A549 (cell line): ENCODE results near the gene PRKCD. TPM values are rescaled to one million over a fixed set of nuclear protein-coding genes. Genes with fewer than 3 reads are reported as not detected.

Source experiments
- ATAC-seq, 2 experiments: fragments of 200-7000 bp in 1 of 2; fragments of >200 bp in 1 of 2; cut with Nextera tagmentation in 1 of 2; cut with Tn5 transposase in 1 of 2; 3 replicates each; pipeline versions ENCODE4 v1.8.0 to v1.9.1; 2018 to 2020; ENCODE audit warnings: mild to moderate bottlenecking in 1 of 2, moderate library complexity in 1 of 2
- CTCF ChIA-PET: fragments of 300-600 bp; sonication (Branson Sonifier 250); formaldehyde crosslinking; extraction: SDS; loops from one replicate; lab custom pipeline; 2021; ENCODE audit warnings: antibody characterized with exemption, inconsistent platforms; lab: Yijun Ruan, JAX
- POLR2A ChIA-PET: fragments of 350-600 bp; formaldehyde crosslinking; extraction: SDS; loops from one replicate; lab custom pipeline; 2021; ENCODE audit warnings: antibody characterized with exemption, inconsistent platforms; lab: Yijun Ruan, JAX
- DNase-seq, 2 experiments: peaks; one replicate each; pipeline versions ENCODE4 v3.0.0 to v3.0.0-alpha.2; 2011 to 2016; ENCODE audit warnings: low read depth in 1 of 2, low spot score in 1 of 2
- FAIRE-seq: peaks from 2 replicates; lab custom pipeline; 2011; peaks lifted over from hg19 to GRCh38; lab: Jason Lieb, UNC
- H3K27ac ChIP-seq, 2 experiments: fragments of >200 bp; sonication (Bioruptor Twin); formaldehyde crosslinking; 3 replicates each; pipeline ENCODE4 v1.5.1; 2016 to 2017
- H3K4me1 ChIP-seq: fragments of >200 bp; sonication (Bioruptor Twin); formaldehyde crosslinking; 3 replicates; pipeline ENCODE4 v1.6.1; 2016
- H3K4me2 ChIP-seq: fragments of >200 bp; sonication (Bioruptor Twin); formaldehyde crosslinking; 3 replicates; pipeline ENCODE4 v1.6.1; 2016
- H3K4me3 ChIP-seq: fragments of >200 bp; sonication (Bioruptor Twin); formaldehyde crosslinking; 3 replicates; pipeline ENCODE4 v1.5.1; 2016
- H3K9me3 ChIP-seq: fragments of >200 bp; sonication (Bioruptor Twin); formaldehyde crosslinking; 3 replicates; pipeline ENCODE4 v1.6.1; 2016
- CBX8 ChIP-seq: fragments of 200-600 bp; sonication (generic); IDR thresholded peaks from 2 replicates; pipeline ENCODE4 v1.6.1; 2016
- EHMT2 ChIP-seq: fragments of 200-600 bp; sonication (generic); IDR thresholded peaks from 2 replicates; pipeline ENCODE4 v1.6.1; 2016; ENCODE audit warnings: antibody characterized with exemption, low read depth, mild to moderate bottlenecking, moderate library complexity
- EP300 ChIP-seq, 2 experiments: fragments of >200 bp; sonication (Bioruptor Twin); formaldehyde crosslinking; IDR thresholded peaks; 2 replicates in 1 of 2; 3 replicates in 1 of 2; pipeline ENCODE4 v1.6.1; 2016 to 2017
- FOSB ChIP-seq: fragments of 250-450 bp; sonication (Bioruptor Pico); IDR thresholded peaks from 2 replicates; pipeline ENCODE4 v1.5.0; 2020; ENCODE audit warnings: mild to moderate bottlenecking, moderate library complexity
- HDAC2 ChIP-seq: fragments of 200-600 bp; sonication (generic); IDR thresholded peaks from 2 replicates; pipeline ENCODE4 v1.6.1; 2016
- HEYL ChIP-seq: fragments of 250-450 bp; sonication (Bioruptor Pico); IDR thresholded peaks from 2 replicates; pipeline ENCODE4 v1.8.0; 2021; ENCODE audit warnings: mild to moderate bottlenecking, moderate library complexity
- HMGXB4 ChIP-seq: fragments of 250-450 bp; sonication (Bioruptor Pico); IDR thresholded peaks from 2 replicates; pipeline ENCODE4 v1.5.0; 2021; ENCODE audit warnings: mild to moderate bottlenecking, moderate library complexity, borderline replicate concordance
- HOXA7 ChIP-seq: fragments of 250-450 bp; sonication (Bioruptor Pico); IDR thresholded peaks from 2 replicates; pipeline ENCODE4 v1.5.0; 2020; ENCODE audit warnings: mild to moderate bottlenecking, moderate library complexity
- HOXB5 ChIP-seq: fragments of 250-450 bp; sonication (Bioruptor Pico); IDR thresholded peaks from 2 replicates; pipeline ENCODE4 v1.5.0; 2020; ENCODE audit warnings: mild to moderate bottlenecking, moderate library complexity
- JUNB ChIP-seq: fragments of >200 bp; sonication (Bioruptor Twin); formaldehyde crosslinking; IDR thresholded peaks from 2 replicates; pipeline ENCODE4 v1.6.1; 2016
- KDM5A ChIP-seq: fragments of 200-600 bp; sonication (generic); IDR thresholded peaks from 2 replicates; pipeline ENCODE4 v1.6.1; 2016; ENCODE audit warnings: antibody characterized with exemption, mild to moderate bottlenecking
- NPAS2 ChIP-seq: fragments of 250-450 bp; sonication (Bioruptor Pico); IDR thresholded peaks from 2 replicates; pipeline ENCODE4 v1.8.0; 2022; ENCODE audit warnings: mild to moderate bottlenecking, moderate library complexity, borderline replicate concordance
- NR3C1 ChIP-seq: fragments of >200 bp; sonication (Bioruptor Twin); formaldehyde crosslinking; IDR thresholded peaks from 3 replicates; pipeline ENCODE4 v1.6.1; 2017
- RAD21 ChIP-seq, 2 experiments: fragments of >200 bp in 1 of 2; sonication (Bioruptor Twin) in 1 of 2; formaldehyde crosslinking in 1 of 2; IDR thresholded peaks in 1 of 2; conservative IDR thresholded peaks in 1 of 2; 2 replicates in 1 of 2; 3 replicates in 1 of 2; pipeline ENCODE4 v1.6.1; 2012 to 2018; ENCODE audit warnings: inconsistent platforms in 1 of 2
- RFX5 ChIP-seq: fragments of 450-650 bp; IDR thresholded peaks from 2 replicates; pipeline ENCODE4 v1.7.1; 2014; ENCODE audit warnings: antibody characterized with exemption, mild to moderate bottlenecking, moderate library complexity
- SMC3 ChIP-seq: fragments of >200 bp; sonication (Bioruptor Twin); formaldehyde crosslinking; IDR thresholded peaks from 3 replicates; pipeline ENCODE4 v1.6.1; 2018; ENCODE audit warnings: inconsistent platforms
- TFCP2L1 ChIP-seq: fragments of 250-450 bp; sonication (Bioruptor Pico); IDR thresholded peaks from 2 replicates; pipeline ENCODE4 v1.5.0; 2021; ENCODE audit warnings: mild to moderate bottlenecking
- TP53 ChIP-seq: fragments of 250-450 bp; sonication (Bioruptor Pico); IDR thresholded peaks from 2 replicates; pipeline ENCODE4 v1.5.0; 2021; ENCODE audit warnings: mild to moderate bottlenecking, moderate library complexity
- ZFP36 ChIP-seq: fragments of 450-650 bp; IDR thresholded peaks from 2 replicates; pipeline ENCODE4 v1.6.1; 2014; ENCODE audit warnings: borderline replicate concordance; ENCODE audit not compliant: partially characterized antibody
- ZSCAN20 ChIP-seq: fragments of 250-450 bp; sonication (Bioruptor Pico); IDR thresholded peaks from 2 replicates; pipeline ENCODE4 v1.8.0; 2022; ENCODE audit warnings: mild to moderate bottlenecking, moderate library complexity
- WGBS: methylation state at CpG from one replicate; pipeline ENCODE4 v1.1.6; 2017; ENCODE audit errors: missing lambda C conversion rate; 5-methylcytosine and 5-hydroxymethylcytosine counted together
- polyA plus RNA-seq, 4 experiments: library from polyadenylated mRNA; depleted of rRNA in 3 of 4; stranded (reverse); fragments of >200 nt; fragmentation: RNase III in 1 of 4; extraction: RNeasy Plus Mini Kit Qiagen cat#74134 plus additional on column Dnase treatment in 1 of 4; gene quantifications; 2 replicates in 3 of 4; 3 replicates in 1 of 4; pipeline ENCODE4 v1.2.3, GENCODE V29; 2011 to 2017
- TF ChIP-seq, protein P1 (sequence below): IDR thresholded peaks from 2 replicates; pipeline ENCODE4 v1.6.1; 2012
- TF ChIP-seq, protein P2 (sequence below): fragments of >200 bp; sonication (Bioruptor Twin); formaldehyde crosslinking; IDR thresholded peaks from 3 replicates; pipeline ENCODE4 v1.6.1; 2016
- TF ChIP-seq, protein P3 (sequence below): IDR thresholded peaks from 2 replicates; pipeline ENCODE4 v1.6.1; 2012; ENCODE audit warnings: low read depth, borderline replicate concordance
- TF ChIP-seq, protein P4 (sequence below): fragments of 250-450 bp; sonication (Bioruptor Pico); IDR thresholded peaks from 2 replicates; pipeline ENCODE4 v1.5.0; 2020; ENCODE audit warnings: low read depth, mild to moderate bottlenecking, moderate library complexity
- TF ChIP-seq, protein P5 (sequence below): fragments of 200-600 bp; sonication (generic); IDR thresholded peaks from 2 replicates; pipeline ENCODE4 v1.6.1; 2016; ENCODE audit warnings: antibody characterized with exemption, mild to moderate bottlenecking, moderate library complexity

PRKCD gene
- polyA plus RNA-seq, 2 of the 4 experiments (the other 2 are of a cell fraction) = 10.1 to 18.3 TPM

DNA sequence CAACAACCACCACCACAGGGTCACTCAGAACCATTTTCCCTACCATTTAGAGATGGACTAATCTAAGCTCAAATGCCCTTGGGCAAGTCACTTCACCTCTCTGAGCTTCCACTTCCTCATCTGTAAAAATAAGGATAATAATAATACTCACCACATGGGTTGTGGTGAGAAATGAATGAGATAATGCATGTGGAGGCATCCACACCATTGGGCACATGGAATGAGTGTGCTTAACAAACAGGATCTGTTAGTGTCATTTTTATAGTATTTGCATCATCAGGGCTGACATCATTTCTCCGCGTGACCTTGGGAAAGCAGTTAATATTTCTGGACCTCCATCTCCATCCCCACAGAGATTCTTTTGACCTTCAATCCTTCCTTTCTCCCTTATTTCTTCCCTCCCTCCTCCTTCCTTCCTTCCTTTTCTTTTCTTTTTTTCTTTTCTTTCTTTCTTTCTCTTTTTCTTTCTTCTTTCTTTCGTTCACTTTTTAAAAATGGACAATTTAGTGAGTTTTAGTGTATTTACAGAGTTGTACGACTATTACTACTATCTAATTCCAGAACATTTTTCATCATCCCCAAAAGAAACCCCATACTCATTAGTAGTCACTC is 23.1 kb upstream of the PRKCD start:
- DNase-seq = peak in 1 of 2 experiments; percentile 11
- FAIRE-seq = no peak
- CTCF ChIA-PET = interaction anchor here (1.3 to 7.7 kb wide), 2 partner anchors 9 to 59 kb away, joined by 5 to 87 read pairs; no protein-coding TSS in a partner anchor

GRCh38 chr3:53139906-53140846 is 20.8 kb upstream of the PRKCD start:
- CTCF ChIA-PET = interaction anchor here (1.7 to 3.0 kb wide), 2 partner anchors 56 kb away, joined by 4 to 15 read pairs; no protein-coding TSS in a partner anchor
- no peak for FAIRE-seq
- TF ChIP-seq NPAS2 (CRISPR knock-in tag) (no peak), TFCP2L1 (no peak), EP300 (IDR thresholded peaks at IDR 0.05) (no peak), FOSB (CRISPR knock-in tag) (no peak)
- TF ChIP-seq, protein P1, sequence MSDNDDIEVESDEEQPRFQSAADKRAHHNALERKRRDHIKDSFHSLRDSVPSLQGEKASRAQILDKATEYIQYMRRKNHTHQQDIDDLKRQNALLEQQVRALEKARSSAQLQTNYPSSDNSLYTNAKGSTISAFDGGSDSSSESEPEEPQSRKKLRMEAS = no peak
- TF ChIP-seq, protein P2, sequence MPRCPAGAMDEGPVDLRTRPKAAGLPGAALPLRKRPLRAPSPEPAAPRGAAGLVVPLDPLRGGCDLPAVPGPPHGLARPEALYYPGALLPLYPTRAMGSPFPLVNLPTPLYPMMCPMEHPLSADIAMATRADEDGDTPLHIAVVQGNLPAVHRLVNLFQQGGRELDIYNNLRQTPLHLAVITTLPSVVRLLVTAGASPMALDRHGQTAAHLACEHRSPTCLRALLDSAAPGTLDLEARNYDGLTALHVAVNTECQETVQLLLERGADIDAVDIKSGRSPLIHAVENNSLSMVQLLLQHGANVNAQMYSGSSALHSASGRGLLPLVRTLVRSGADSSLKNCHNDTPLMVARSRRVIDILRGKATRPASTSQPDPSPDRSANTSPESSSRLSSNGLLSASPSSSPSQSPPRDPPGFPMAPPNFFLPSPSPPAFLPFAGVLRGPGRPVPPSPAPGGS = no peak
- TF ChIP-seq, protein P3, sequence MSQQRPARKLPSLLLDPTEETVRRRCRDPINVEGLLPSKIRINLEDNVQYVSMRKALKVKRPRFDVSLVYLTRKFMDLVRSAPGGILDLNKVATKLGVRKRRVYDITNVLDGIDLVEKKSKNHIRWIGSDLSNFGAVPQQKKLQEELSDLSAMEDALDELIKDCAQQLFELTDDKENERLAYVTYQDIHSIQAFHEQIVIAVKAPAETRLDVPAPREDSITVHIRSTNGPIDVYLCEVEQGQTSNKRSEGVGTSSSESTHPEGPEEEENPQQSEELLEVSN = no peak
- TF ChIP-seq, protein P4, sequence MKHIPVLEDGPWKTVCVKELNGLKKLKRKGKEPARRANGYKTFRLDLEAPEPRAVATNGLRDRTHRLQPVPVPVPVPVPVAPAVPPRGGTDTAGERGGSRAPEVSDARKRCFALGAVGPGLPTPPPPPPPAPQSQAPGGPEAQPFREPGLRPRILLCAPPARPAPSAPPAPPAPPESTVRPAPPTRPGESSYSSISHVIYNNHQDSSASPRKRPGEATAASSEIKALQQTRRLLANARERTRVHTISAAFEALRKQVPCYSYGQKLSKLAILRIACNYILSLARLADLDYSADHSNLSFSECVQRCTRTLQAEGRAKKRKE (CRISPR knock-in tag) = no peak
- DNase-seq = no peak
- 0 out of 6 replicates have a peak, but pooled peaks of 1 of the 2 experiments have one; percentile 5 for ATAC-seq
- WGBS = 59% methylated on average over 5 of the region's 6 CpGs
- POLR2A ChIA-PET = no interaction called here
- no peak overlapping the region for H3K4me3 ChIP-seq
- H3K9me3 ChIP-seq = no peaks in the 10 kb centered on the region
- no peak overlapping the region for H3K27ac ChIP-seq
- H3K4me2 ChIP-seq = no peak overlapping the region
- H3K4me1 ChIP-seq = peaks cover 12% of the 10 kb centered on the region

More for the DNA sequence above, 23.1 kb upstream of the PRKCD start:
- Histone ChIP-seq H3K9me3 (no peaks in the 10 kb centered on the region), H3K27ac (no peak overlapping the region), H3K4me2 (no peak overlapping the region), H3K4me3 (no peak overlapping the region), H3K4me1 (peaks cover 5% of the 10 kb centered on the region; the same call in 2 of the 3 replicates)
- ATAC-seq = no peak
- TF ChIP-seq, protein P5, sequence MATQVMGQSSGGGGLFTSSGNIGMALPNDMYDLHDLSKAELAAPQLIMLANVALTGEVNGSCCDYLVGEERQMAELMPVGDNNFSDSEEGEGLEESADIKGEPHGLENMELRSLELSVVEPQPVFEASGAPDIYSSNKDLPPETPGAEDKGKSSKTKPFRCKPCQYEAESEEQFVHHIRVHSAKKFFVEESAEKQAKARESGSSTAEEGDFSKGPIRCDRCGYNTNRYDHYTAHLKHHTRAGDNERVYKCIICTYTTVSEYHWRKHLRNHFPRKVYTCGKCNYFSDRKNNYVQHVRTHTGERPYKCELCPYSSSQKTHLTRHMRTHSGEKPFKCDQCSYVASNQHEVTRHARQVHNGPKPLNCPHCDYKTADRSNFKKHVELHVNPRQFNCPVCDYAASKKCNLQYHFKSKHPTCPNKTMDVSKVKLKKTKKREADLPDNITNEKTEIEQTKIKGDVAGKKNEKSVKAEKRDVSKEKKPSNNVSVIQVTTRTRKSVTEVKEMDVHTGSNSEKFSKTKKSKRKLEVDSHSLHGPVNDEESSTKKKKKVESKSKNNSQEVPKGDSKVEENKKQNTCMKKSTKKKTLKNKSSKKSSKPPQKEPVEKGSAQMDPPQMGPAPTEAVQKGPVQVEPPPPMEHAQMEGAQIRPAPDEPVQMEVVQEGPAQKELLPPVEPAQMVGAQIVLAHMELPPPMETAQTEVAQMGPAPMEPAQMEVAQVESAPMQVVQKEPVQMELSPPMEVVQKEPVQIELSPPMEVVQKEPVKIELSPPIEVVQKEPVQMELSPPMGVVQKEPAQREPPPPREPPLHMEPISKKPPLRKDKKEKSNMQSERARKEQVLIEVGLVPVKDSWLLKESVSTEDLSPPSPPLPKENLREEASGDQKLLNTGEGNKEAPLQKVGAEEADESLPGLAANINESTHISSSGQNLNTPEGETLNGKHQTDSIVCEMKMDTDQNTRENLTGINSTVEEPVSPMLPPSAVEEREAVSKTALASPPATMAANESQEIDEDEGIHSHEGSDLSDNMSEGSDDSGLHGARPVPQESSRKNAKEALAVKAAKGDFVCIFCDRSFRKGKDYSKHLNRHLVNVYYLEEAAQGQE = no peak
- TF ChIP-seq EP300 (IDR thresholded peaks at IDR 0.05) (no peak), HEYL (no peak), HOXB5 (no peak), HOXA7 (CRISPR knock-in tag) (no peak), RAD21 (conservative IDR thresholded peaks at IDR 0.05 in 1 of 2, IDR thresholded peaks at IDR 0.05 in 1 of 2) (no peak), CBX8 (no peak), NR3C1 (no peak), RFX5 (no peak), HMGXB4 (no peak), ZFP36 (no peak), ZSCAN20 (CRISPR knock-in tag) (no peak), SMC3 (no peak), EHMT2 (no peak), KDM5A (no peak), JUNB (no peak), HDAC2 (no peak), TP53 (no peak)
- TF ChIP-seq, protein P1 = no peak
- TF ChIP-seq, protein P3 = no peak
- POLR2A ChIA-PET = interaction anchor here (1.3 kb wide), 1 partner anchor 23 kb away, joined by 3 read pairs; no protein-coding TSS in a partner anchor
- WGBS = 78% methylated on average over 4 of the region's 4 CpGs
